Effector CD8-positive, alpha-beta T cell (primary cell): ENCODE data around the gene SMAD5.

ENCODE experiments used
- DNase-seq: peaks from one replicate; lab custom pipeline; 2025; lab: John Stamatoyannopoulos, UW

Gene SMAD5

DNA sequence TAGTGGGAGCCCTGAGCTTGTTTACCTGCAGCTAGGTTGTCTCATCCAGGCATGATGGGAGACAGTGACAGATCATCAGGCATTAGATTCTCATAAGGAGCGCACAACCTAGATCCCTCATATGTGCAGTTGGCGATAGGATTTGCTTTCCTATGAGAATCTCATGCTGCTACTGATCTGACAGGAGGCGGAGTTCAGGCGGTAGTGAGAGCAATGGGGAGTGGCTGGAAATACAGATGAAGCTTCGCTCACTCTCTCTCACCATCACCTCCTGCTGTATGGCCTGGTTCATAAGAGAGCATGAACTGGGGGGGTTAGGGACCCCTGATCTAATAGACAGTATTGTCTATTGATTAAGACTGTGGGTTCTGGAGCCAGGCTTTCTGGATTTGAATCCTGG is 24.9 kb downstream of the SMAD5 start:
- DNase-seq, result no peak

GRCh38 chr5:136159457-136159856 is 26.8 kb downstream of the SMAD5 start:
- DNase-seq, result no peak

DNA sequence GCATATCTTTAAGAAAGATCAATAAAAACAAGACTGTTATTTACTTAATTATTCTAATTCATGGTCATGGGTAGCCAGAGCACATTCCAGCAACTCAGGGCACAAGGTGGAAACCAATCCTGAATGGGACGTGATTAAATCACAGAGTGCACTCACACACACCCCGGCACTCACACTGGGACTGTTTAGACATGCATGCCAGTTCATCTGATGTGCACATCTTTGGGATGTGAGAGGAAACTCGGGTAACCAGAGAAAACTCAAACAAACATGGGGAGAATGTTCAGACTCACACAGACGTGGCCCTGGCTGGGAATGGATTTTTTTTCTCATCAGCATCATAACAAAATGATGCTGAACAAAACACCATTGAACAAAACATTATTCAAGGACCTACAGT is 29.4 kb downstream of the SMAD5 start:
- no peak for DNase-seq

GRCh38 chr5:136164226-136164625 is 31.6 kb downstream of the SMAD5 start:
- no peak for DNase-seq

GRCh38 chr5:136166909-136167308 is 34.3 kb downstream of the SMAD5 start:
- no peak for DNase-seq

- DNase-seq, result no peak
These were observed 36.6 kb downstream of the SMAD5 start for GRCh38 chr5:136169218-136169617.

DNA sequence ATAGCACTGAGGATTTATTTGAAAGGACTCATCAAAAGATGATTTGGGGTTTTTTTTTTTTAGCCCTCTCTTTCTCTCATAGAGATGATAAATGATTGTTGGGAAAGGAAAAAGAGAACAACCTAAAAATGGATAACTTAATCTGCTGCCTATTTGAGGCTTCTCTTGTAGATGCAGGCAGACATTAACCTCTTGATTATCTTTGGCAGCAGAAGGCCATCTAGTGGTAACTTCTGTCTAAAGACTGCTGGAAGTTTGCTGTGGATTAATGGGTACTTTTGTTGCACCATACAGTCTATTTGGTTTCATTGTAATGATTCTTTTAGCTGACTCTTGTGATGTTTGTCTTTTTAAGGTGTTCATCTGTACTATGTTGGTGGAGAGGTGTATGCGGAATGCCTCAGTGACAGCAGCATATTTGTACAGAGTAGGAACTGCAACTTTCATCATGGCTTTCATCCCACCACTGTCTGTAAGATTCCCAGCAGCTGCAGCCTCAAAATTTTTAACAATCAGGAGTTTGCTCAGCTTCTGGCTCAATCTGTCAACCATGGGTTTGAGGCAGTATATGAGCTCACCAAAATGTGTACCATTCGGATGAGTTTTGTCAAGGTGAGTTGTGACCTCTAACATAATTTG is 41.5 kb downstream of the SMAD5 start:
- DNase-seq, result no peak

DNA sequence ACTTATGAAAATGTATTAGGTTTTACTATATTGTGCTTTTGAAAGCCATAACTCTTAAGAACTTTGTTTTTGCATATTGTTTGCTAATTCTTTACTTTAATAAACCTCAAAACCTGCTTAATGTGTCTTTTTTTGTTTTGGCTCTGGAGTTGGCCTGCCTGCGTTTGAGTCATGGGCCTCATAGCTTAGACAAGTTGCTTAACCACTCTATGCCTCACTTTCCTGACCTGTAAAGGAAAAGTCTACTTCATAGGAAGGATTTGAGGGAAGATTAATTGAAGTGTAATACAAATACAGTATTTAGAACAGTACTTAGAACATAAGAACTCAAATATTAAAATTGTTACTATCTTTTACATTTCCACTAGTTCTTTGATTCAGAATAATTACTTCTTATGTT is 50.0 kb downstream of the SMAD5 start:
- DNase-seq, result no peak

DNA sequence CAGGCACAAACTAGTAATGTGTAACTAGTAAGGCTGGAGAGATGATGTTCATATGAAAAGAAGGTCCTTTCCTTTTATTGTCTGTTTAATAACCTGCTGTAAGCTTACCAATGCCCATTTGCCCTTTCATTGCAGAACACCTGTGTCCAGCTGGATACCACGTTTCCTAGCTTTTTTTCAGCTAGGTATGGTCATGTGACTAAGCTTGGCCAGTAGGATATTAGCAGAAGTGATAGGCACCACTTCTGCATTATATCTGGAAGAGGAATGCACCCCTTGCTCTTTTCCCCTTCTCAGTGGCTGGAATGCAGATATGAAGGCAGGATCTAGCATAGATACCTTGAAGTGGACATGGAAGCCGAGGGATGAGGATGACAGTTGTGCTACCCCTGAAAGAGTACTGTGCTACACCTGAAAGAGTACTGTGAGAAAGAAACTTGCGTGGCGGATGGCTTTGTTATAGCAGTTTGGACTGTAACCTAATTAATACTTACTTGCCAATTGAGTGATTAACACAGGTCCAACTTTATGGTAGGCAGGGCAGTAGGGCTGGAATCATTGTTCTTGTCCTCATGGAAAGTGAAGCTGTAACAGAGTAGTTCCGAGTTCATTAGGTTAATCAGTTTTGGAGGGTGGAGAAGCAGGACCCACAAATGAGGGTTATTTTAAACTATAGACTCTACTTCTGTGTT is 53.5 kb downstream of the SMAD5 start:
- no peak for DNase-seq

DNA sequence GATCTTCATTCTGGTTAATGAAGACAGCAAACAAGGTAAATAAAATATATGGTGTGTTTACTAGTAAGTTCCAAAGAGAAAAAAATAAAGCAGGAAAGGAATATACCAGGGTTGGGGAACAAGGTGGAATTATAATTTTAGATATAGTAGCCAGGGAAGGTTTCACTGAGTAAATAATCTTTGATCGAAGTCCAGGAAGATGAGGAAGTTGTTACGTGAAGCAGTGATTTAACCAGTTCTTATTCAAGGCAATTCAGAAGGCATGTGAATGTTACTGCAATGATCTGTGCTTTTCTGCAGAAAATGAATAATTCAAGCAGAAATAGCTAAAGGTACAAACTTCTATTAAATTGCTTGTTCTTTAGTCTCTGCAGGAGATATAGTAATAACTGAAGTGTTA is 54.2 kb downstream of the SMAD5 start:
- DNase-seq, result no peak

DNA sequence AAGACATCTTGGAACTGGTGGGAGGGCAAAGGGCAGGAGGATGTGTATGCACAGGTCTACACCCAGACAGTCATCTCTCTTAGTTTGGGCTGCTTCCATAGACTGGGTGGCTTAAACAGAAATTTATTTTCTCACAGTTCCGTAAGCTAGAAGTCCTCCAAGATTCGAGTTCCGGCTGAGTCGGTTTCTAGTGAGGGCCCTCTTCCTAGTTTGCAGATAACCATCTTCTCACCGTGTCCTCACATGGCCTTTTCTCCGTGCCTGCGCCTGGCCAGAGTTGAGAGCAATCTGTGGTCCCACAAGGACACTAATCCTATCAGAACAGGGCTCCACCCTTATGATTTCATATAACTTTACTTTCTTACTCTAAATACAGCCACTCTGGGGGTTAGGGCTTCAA is 56.2 kb downstream of the SMAD5 start:
- no peak for DNase-seq

GRCh38 chr5:136190091-136190720 is 57.6 kb downstream of the SMAD5 start:
- no peak for DNase-seq

DNA sequence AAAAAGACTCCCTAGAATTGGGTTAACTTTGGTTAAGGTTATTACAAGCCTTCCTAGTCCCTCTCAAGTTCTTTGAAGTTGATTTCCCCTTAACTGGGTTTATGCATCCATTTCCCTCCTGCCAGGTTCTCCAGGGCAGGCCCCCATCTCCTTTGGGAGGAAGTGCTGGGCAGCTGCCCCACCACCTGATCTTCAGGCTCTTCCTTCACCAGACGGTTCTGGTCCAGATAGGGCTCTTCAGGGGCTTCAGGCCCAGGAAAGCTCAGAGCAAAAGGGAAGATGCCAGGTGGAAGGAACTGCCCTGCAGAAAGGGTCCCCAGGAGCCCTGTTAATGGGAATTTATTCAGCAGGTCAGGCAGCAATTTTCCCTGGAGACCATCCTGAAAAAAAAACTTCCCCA is 58.3 kb downstream of the SMAD5 start:
- no peak for DNase-seq

DNA sequence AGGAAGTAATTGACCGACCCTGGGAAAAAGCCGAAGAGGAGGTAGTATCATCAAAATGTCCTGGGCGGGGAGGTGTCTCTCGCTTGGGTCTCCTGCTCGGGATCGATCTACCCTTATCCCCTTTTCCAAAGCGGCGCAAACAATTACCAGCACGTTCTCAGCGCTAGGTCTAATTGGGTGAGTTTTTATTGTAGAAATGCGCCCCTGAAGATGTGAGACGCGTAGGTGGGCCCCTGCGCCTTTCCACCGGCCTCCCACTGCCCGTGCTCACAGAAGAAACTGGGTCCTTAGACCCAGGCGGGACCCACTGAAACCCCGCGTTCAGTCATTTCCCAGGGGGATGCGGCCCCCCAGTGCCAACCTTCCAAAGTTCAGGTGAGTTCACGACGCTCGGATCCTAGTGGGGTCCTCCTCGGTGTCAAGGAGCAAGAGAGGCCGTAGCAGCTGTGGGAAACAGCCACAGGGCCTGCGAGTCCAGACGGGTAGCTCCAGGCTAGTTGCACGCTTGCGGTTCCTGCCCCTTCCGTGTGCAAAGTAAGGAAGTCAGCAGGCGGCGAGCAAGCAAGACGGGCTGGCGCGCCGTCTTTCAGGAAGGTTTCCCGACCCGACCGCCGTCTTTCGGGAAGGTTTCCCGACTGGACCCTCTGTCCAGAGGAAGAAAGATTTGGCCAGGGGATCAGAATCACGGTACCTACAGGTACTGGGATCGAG is 58.8 kb downstream of the SMAD5 start:
- DNase-seq, result no peak

GRCh38 chr5:136192015-136192525 is 59.4 kb downstream of the SMAD5 start:
- no peak for DNase-seq

GRCh38 chr5:136192526-136193321 is 60.1 kb downstream of the SMAD5 start, which contains the start of gene SMIM32:
SMIM32 (minus strand) TSS chr5:136193162; CDS start chr5:136192524, 638 bp downstream.
- no peak for DNase-seq

DNA sequence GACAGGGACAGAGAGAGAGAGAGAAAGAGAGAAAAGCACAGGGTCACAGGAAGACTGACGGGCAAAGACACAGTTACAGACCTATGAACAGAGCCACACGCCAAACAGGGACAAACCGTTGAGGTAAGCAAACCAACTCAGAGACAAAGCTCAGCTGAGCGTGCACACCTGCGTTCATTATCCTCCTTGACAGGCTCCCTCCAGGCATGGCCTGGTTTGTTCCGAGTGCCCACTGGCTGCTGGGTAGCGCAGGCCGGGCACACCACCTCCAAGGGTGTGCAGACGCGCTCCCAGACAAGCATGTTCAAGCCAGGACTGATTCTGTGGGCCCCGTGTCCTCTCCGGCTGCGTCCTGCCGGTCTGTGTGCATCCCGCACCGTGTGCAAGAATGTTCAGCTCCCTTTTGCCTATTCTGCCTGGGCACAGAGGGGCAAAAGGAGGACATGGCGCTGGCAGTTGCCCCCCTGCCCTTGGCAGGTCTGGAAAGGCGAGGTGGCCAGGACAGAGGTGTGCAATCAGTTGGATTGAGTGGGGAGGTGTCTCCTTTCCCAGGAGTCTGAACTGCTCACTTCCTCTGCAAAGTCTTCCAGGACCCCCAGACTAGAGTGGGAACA is 60.8 kb downstream of the SMAD5 start:
- no peak for DNase-seq

DNA sequence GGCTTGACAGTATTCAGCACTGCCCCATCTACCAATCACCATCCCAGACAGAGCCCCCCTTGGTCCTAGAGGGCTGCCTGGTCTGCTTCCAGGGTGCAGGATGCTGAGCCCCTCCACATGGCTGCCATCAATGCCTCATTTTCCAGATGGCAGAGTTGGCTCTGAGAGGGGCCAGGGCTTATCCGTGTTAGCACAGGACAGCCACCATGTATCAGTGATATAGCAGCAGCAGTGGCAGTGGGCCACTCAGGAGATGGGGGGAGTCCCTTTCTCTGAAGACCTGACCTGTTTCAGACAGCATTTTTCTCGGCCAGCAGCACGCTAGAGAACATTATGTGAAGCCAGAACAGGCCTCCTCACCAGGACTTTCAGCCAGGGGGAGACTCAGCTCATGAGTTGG is 61.9 kb downstream of the SMAD5 start:
- DNase-seq, result no peak

- DNase-seq, result no peak
These were observed 63.6 kb downstream of the SMAD5 start for GRCh38 chr5:136195971-136196820.

GRCh38 chr5:136197462-136198142 is 65.0 kb downstream of the SMAD5 start:
- no peak for DNase-seq
